ENCODE data around the gene HLA-DPB1.
"Not testable (repeated sequence)": the region's sequence is repeated elsewhere in the genome, so short reads cannot be mapped to it uniquely, and the experiment has no call there.

HLA-DPB1 gene

DNA sequence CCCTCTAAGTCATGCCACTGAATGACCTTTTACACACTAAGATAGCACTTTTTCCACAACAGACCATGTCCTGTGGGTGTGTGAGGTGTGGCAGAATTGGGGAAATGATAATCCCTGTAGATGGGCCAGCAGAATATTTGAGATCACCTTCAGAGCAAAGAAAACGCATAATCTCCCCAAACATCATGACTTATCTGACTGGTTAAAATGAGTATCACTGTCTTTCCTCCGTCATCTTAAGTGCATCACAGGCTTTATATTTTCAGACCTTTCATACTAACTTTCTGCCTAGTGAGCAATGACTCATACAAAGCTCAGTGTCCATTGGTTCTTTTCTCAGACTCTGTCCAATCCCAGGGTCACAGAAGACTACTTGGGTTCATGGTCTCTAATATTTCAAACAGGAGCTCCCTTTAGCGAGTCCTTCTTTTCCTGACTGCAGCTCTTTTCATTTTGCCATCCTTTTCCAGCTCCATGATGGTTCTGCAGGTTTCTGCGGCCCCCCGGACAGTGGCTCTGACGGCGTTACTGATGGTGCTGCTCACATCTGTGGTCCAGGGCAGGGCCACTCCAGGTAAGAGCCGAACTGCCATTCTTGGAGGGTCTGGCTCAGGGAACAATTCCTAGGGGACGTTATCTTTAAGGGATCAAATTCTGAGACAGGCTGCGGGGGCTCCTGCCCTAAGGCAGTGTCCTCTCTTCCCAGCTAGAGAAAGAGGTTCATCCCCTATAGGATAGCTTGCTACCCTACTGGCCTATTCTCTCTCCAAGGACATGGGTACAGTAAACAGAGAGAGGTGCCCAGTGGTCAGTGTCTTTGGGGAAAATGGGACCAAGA, at the start of gene HLA-DPB1:
Gene HLA-DPB1 (plus strand): TSS at position 423 of the 838 bp plus-strand sequence. CDS start 52 bp downstream, at position 475.
- peak; percentile 18 to 32 for DNase-seq

DNA sequence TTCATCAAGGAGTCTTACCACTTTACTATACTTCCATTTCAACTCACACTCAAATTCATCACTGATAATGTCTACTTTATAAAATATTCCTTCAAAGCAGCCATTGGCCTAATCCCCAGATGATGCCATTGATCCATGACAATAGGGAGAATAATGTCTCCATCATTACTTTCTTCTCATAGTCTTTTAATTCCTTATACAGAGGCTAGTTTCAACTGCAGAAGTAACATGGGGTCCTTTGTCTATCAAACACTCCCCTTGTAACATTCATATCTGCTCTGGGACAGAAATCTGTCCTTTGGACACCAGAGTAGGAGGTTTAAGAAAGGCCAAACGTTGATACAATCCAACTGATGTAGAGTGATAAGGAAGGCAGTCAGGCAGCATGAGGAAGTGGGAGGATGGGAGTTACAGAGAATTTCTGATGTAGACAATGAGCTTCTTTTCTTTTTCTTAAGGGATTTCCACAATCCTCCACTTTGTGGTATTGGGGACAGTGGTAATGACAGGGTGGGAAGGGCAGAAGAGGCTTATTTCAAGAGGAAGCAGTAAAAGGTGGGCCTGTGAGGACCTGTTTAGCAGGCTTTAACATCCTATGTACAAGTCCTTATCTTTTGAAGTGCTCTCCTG, 47.5 kb upstream of the HLA-DPB1 start:
- DNase-seq, result no peak

DNA sequence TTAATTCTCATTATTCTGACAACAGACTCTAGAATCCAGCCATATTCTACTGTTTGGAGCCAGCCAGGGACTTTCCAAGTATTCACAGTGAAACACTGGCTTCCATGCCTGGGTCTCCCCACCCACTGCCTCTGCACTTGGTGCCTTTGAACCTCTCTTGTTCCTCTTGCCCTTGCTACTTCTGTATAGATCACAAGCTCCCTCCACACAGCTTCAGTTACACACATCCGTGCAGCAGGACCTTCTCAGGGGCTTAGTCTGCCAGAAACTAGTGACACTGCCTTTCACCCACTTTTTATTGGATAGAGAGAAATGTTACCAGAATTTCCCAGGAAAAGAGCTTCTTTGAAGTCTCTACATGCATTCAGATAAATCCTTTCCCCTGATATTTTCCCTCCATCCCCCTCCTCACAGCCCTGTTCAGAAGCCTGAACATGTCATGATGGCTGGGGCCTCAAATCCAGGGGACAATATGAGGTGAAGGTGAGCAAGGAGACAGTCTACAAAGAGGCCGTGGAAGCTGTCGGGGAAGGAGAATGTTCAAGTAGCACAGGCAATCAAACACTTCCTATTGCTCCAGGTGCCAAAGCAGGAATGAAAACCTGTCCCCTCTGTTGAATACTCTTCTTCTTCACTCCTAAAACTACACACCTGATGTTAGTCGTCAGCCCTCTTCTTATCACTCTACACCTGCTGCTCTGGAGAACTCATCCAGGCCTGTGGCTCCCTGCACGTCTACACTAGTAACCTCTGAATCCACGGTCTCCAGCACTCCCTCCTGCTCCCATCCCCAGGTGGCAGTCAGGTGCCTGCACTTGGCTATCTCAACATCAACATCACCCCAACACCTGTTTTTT, 46.2 kb upstream of the HLA-DPB1 start:
- no peak for DNase-seq

DNA sequence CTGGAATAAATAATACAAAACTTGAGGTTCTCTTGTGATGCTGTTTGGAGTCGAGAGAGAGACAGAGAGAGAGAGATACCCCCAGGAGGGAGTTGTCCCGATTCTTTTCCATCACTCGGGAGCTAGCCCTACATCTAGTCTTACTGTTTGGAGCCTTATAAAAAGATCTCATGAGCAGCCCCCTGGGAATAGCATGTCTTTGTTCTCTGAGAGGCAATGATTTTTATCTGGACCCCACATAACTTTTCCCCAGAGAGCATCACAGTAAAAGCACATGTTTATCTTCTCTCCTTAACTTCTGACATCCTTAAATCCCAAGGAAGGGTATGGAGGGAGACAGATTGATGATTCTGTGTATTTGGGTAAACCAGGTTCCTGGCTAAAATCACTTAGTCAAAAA, 45.5 kb upstream of the HLA-DPB1 start:
- DNase-seq, result no peak

DNA sequence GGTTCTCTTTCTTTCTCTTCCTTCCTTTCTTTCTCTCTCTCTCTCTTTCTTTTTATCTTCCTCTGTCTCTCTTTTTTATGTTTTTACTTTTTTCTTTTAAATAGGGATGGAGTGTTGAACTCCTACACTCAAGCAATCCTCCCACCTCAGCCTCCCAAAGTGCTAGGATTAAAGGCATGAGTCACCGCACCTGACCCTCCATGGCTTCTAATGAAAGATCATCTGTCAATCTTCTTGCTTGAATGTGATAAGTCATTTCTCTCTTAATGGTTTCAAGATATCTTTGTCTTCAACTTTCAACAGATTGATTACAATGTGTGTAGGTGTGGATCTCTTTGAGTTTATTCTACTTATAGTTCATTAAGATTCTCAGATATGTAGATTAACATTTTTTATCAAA, 41.2 kb upstream of the HLA-DPB1 start:
- no peak for DNase-seq

DNA sequence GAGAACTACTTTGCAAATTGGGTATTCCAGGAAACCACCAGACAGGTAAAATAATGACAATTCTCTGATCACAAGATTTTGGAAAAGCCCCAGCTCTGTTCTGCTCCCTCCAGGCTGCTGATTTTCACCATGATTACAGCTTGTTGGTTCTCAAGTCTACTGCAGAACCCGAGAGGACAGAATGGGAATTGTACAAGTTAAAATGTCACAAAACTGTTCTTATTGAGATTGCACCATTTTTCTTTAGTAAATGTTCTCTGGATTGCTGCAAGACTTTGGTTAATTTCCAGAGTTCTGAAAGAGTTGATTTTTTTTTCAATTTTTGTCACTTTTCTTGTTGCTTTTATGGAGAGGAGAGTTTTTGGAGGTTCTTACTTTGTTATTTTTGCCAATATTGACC, 39.3 kb upstream of the HLA-DPB1 start:
- DNase-seq, result no peak

DNA sequence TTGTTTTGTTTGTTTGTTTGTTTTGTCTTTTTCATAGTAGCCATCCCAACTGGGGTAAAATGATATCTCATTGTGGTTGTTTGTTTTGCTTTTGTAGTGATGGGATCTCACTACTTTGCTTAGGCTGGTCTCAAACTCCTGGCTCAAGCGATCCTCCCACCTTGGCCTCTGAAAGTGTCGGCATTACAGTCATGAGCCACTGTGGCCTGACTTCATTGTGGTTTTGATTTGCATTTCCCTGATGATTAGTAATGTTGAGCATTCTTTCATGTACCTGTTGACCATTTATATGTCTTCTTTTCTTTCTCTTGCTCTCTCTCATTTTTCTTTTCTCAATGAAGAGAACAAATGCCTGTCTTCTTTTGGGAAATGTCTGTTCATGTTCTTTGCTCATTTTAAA, 35.6 kb upstream of the HLA-DPB1 start:
- no peak for DNase-seq

DNA sequence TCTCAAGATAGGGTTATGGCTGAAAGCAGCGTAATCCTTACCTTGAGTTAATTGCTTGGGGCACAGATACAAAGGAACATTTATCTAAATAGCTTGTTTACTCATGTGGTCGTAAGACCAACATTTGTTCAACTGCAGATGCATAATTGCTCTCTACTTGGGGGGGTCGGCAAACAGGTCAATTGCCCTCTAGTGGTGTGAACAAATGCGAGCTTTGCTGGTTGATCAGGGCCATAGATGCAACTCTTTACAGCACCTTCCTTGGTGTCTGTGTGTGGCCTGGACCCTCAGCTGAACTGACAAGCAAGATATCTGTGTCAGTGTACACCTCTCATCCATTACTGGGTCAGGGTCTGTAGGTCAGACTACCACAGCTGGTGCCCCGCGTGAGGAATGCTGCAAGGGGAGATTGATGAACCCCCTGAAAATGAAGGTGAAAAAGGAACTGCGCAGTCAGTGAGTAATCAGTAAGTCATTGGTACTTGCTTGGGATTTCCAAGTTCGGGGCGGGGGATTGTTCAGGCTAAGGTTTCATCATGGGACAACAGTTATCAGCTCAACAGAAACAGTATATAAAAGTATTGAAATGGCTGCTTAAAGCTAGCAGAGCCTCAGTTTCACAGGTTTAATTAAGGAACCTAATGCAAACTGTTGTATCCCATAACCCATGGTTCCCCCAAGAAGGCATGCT, 26.3 kb upstream of the HLA-DPB1 start:
- DNase-seq, result no peak

DNA sequence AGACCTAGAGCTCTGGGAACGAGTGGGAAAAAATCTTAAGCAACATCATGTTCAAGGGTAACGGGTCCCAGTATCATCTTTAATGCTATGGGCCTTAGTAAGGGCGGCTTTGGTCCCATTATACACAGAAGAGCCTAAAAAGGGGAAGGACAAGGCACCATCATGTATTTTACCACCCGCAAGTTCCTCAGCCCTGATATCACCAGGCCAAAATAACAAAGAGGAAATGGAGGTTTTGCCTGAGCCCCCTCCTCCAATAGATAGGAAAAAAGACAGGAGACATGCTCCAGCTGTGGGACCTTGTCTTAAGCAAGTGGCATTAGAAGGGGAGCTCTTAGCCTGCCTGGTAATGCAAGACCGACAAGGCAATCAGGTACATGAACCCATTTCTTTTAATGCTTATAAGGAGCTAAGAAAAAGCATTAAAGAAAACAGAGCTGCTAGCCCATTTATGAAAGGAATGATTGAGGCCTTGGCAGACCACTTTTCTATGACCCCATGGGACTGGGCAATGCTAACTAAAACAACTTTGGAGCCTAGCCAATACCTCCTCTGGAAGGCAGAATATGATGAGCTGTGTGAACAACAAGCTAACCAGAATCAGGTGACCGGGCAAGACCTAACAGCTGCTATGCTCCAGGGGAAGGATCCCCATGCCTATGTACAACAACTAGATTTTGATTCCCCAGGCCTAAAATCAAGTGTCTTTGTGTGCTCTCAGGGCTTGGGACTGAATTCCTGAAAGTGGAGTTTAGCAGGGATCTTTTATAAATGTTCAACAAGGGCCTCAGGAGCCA, 25.6 kb upstream of the HLA-DPB1 start:
- no peak for DNase-seq

DNA sequence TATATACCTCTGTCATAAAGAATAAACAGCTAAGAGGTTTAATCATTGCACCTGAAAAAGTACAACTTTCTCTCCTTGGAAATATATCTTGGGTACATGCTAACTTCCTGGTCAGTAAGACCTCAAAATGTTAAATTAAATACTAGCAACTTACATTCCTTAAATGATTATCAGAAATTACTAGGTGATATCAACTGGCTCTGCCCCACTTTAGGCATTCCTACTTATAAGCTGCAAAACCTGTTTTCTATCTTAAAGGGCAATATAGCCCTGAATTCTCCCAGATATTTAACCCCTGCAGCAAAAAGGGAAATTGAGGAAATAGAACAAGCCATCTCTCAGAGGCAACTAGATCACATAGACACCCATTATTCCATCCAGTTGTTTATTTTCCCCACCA, 23.2 kb upstream of the HLA-DPB1 start:
- DNase-seq, result no peak

DNA sequence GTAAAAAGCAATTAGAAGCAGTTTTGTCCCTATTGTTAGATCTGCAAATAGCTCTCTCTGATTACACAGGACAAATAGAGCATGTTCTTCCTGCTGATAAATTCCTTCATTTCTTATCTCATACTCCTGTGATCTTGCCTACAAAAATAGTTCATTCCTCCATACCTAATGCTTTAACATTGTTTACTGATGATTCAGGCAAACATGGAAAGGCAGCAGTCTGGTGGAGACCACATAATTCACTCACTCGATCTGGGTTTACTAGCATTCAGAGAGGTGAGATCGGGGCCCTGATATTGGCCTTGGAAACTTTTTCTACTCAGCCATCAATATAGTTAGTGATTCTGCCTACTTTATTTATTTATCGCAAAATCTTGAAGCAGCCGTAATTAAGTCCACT, 22.6 kb upstream of the HLA-DPB1 start:
- DNase-seq, result no peak

DNA sequence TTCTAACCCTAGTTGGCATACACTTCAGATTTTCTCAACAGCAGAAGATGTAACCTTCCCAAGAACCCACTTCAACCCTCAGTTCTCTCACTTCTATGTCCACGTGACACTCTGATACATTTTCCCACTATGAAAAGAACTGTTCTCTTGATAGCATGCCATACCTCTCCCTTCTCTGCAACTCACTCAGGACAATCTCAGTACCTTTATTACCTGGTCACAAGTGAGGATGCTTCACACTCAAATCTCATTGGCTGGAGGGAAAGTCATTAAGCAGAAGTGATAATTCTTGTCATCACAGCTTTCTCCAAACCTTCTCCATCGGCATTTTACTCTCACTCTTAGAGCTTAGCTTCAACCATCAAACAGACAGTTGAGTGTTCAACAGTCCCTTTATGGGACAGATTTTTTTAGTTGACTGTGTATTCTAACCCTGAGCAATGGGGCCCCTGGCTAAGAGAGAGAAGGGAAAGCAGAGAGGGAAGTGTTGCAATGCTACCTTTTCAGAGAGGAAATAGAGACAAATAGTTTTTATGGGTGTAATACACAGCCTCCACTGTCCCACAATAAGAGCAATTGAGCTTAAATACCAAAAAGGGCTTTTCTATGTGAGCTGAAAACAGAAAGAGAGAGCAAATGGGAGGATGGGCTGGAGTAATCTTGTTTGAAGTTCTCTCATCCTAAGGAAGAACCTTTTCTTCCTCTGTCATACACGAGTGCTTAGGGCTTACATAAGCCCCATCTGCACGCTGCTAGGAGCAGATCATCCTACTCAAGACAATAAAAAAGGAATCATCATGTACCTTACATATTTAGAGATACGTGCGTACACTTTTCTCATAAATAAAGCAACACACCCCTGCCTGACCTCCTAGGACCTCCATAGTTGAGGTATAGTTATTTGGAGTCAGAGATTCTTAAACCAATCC, 18.3 kb upstream of the HLA-DPB1 start:
- DNase-seq, result no peak

DNA sequence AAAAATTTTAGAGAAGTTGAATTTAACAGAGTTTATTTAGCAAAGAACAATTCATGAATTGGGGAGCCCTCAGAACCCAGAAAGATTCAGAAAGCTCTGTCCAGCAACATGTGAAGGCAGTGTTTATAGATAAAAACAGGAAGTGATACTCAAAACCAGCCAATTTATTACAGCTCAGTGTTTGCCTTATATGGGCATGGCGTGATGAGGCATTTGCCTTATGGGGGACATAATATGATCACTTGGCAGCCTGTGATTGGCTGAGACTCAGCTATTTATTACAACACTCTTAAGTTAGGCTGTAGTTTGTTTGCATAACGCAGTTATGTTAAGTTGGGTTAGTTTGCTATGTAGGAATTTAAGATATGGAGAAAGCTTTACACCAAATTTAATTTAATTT, 13.8 kb upstream of the HLA-DPB1 start:
- DNase-seq, result no peak

DNA sequence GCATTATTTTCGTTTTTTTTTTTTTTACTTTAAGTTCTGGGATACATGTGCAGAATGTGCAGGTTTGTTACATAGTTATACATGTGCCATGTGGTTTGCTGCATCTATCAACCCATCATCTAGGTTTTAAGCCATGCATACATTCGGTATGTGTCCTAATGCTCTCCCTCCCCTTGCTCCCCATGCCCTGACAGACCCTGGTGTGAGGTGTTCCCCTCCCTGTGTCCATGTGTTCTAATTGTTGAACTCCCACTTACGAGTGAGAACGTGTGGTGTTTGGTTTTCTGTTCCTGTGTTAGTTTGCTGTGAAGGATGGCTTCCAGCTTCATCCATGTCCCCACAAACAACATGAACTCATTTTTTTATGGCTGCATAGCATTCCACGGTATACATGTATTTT, 12.4 kb upstream of the HLA-DPB1 start:
- not testable (repeated sequence) for DNase-seq

DNA sequence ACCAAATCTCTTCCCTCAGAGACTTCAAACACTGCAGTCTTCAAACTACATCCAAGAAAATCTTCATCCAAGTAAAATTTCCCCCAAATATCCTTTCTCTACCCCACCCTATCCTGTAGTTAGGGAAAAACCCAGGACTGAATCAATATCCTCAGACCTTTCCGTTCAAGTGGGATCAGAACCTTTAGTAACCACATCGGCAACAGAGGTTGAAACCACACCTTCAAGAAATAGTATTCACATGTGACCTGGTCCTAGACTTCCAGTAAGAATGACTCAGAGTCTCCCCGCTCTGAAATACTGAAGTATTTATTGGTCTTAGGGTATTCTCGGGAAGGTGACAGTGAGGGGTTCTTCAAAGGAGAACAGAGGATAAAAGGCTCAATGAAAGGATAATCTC, 11.1 kb upstream of the HLA-DPB1 start:
- no peak for DNase-seq

DNA sequence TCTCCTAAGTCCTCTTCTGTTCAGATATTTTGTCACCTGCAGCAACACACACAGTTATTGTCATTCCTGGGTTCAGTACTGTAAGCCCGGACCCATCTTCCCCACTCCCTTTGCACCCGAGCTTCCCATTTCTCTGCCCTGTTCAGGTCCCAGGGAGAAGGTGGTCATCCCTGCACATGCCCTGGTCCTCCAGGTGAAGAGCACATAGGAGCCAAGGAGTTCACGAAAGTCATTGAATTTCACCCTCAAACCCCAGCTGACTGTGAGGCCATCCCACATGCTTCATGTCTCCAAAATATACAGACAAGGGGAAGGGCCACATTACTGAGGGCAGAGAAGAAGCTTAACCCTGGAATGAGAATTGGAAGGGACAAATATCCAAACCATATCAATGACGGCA, 10.5 kb upstream of the HLA-DPB1 start:
- no peak for DNase-seq

DNA sequence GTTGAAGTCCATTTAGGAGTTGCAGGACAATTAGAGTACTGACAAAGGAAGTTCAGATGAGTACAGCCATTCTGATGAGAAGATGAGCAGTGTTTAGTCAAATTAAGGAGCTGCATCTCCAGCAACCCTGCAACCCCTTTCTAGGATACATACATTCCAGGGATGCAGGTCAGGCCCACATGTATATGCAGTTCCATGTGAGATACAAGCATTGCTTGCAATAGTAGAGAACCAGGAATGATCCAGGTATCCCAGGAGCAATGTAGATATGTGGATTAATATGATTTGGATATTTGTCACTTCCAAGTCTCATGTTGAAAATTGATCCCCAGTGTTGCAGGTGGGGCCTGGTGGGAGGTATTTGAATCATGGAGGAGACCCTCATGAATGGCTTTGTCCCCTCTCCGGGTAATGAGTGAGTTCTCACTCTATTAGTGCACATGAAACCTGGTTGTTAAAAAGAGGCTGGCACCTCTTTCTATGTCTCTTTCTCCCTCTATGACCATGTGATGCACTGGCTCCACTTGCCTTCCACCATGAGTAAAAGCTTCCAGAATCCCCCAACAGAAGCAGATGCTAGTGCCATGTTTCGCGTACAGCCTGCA, 8.8 kb upstream of the HLA-DPB1 start:
- no peak for DNase-seq

DNA sequence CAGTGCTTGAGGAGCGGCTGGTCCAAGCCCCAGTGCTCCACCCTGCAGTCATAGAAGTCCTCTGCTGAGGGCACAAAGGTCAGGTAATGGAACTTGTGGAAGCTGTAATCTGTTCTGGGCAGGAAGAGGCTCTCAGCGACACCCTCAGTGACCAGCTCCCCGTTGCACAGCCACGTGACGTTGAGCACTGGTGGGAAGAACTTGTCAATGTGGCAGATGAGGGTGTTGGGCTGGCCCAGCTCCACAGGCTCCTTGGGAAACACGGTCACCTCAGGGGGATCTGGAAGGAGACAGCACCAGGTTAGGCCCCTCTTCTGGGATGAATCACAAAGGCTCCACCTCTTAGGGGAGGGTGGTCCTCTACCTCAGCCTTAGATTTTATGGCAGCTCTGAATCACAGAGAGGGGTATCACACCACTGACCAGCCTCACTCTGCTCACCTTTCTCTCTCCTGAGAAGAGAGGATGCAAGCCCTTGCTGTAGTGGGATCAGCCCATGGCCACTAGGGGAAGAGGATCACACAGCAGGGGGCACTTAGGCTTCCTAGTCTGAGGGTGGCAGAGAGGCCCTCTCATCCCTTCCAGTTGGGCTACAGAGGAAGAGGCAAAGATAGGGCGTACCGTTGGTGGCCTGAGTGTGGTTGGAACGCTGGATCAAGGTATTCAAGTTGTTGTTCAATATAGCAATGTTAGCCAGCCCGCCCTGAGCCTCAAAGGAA, 6.6 kb upstream of the HLA-DPB1 start:
- no peak for DNase-seq

DNA sequence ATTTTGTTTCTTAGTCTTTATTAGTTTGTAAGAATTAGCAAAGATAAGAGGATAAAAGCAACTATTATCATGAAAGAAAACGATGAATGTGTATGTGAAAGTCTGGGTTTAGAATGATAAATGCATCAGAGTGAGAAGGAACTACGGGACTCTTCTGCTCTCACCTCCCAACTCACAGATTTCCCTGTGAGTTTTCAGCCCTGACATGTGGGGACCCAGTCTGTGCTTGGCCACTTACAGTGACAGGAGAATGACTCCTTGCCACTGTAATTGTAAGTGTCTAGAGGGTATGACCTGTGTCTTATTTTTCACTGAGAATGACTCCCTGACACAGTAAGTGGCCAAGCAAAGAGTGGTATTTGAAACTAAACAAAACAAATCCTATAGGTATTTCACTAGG, 4.9 kb upstream of the HLA-DPB1 start:
- no peak for DNase-seq

DNA sequence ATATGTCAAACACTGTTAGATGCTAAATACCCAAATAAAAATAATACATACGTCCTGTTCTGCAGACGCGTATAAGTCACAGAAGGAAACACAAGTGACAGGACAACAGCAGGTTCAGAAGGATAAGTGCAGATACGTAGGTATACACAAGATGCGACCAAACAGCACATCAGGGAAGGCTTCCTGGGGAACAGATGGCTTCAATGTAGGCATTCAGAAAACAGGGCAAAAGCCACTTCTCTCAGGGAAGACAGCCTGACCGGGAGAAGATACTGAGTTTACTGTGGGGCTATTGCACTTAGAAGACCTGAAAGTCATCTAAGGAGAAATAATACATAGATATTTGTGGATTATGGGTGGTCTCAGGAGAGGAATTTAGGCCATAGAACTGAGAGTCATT, 4.2 kb upstream of the HLA-DPB1 start:
- no peak for DNase-seq
